ENCODE measurements around the gene RAB27A.

GRCh38 chr15:55179141-55179540 is 110.5 kb downstream of the RAB27A start:
- no peak for TF ChIP-seq CTCF (IDR thresholded peaks at IDR 0.05)
- TF ChIP-seq, protein P1, sequence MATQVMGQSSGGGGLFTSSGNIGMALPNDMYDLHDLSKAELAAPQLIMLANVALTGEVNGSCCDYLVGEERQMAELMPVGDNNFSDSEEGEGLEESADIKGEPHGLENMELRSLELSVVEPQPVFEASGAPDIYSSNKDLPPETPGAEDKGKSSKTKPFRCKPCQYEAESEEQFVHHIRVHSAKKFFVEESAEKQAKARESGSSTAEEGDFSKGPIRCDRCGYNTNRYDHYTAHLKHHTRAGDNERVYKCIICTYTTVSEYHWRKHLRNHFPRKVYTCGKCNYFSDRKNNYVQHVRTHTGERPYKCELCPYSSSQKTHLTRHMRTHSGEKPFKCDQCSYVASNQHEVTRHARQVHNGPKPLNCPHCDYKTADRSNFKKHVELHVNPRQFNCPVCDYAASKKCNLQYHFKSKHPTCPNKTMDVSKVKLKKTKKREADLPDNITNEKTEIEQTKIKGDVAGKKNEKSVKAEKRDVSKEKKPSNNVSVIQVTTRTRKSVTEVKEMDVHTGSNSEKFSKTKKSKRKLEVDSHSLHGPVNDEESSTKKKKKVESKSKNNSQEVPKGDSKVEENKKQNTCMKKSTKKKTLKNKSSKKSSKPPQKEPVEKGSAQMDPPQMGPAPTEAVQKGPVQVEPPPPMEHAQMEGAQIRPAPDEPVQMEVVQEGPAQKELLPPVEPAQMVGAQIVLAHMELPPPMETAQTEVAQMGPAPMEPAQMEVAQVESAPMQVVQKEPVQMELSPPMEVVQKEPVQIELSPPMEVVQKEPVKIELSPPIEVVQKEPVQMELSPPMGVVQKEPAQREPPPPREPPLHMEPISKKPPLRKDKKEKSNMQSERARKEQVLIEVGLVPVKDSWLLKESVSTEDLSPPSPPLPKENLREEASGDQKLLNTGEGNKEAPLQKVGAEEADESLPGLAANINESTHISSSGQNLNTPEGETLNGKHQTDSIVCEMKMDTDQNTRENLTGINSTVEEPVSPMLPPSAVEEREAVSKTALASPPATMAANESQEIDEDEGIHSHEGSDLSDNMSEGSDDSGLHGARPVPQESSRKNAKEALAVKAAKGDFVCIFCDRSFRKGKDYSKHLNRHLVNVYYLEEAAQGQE (IDR thresholded peaks at IDR 0.05; ENCODE audit: insufficient read depth in 1 of 2, low read depth in 2 of 2, low read length in 1 of 2) = no peak
- TF ChIP-seq SIN3A (IDR thresholded peaks at IDR 0.05; ENCODE audit: borderline replicate concordance, insufficient read depth, low read depth, low read length) = no peak
